H1 (cell line): ENCODE measurements around the gene SSTR1. TPM values are rescaled to one million over a fixed set of nuclear protein-coding genes. Genes with fewer than 3 reads are reported as not detected.

Experiments
- CTCF ChIA-PET: fragments of 300-600 bp; sonication (Branson Sonifier 250); formaldehyde crosslinking; loops from one replicate; lab custom pipeline; 2021; ENCODE audit not compliant: partially characterized antibody; lab: Charles Lee
- POLR2A ChIA-PET: fragments of 300-600 bp; sonication (Branson Sonifier 250); formaldehyde crosslinking; loops from one replicate; lab custom pipeline; 2021; ENCODE audit warnings: inconsistent platforms; ENCODE audit not compliant: partially characterized antibody; lab: Charles Lee
- DNase-seq, 2 experiments: peaks; one replicate each; pipeline versions ENCODE4 v3.0.0 to v3.0.0-alpha.2; 2010 to 2022; ENCODE audit warnings: low spot score in 2 of 2, low read depth in 1 of 2, mixed read lengths in 1 of 2
- FAIRE-seq: peaks from 2 replicates; lab custom pipeline; 2011; peaks lifted over from hg19 to GRCh38; lab: Jason Lieb, UNC
- H2AFZ ChIP-seq: 2 replicates; pipeline ENCODE4 v1.8.1; 2012; ENCODE audit warnings: low read length, inconsistent platforms
- H2AK5ac ChIP-seq: 2 replicates; pipeline ENCODE4 v1.6.1; 2013; ENCODE audit warnings: low read depth, low read length
- H2BK120ac ChIP-seq: replicated peaks from 2 replicates; pipeline ENCODE3; 2013; ENCODE audit warnings: low read depth, low read length, inconsistent platforms
- H2BK12ac ChIP-seq: 2 replicates; pipeline ENCODE4 v1.6.1; 2013; ENCODE audit warnings: low read depth, low read length
- H2BK15ac ChIP-seq: 2 replicates; pipeline ENCODE4 v1.6.1; 2013; ENCODE audit warnings: low read length
- H2BK20ac ChIP-seq: 2 replicates; pipeline ENCODE4 v1.6.1; 2013; ENCODE audit warnings: low read length
- H2BK5ac ChIP-seq: 2 replicates; pipeline ENCODE4 v1.6.1; 2013; ENCODE audit warnings: low read depth, low read length
- H3K14ac ChIP-seq: 2 replicates; pipeline ENCODE4 v1.6.1; 2013; ENCODE audit warnings: inconsistent platforms; ENCODE audit not compliant: insufficient read length
- H3K18ac ChIP-seq: 2 replicates; pipeline ENCODE4 v1.6.1; 2013; ENCODE audit warnings: low read length; ENCODE audit errors: extremely low read depth
- H3K23ac ChIP-seq: 2 replicates; pipeline ENCODE4 v1.6.1; 2013; ENCODE audit warnings: inconsistent platforms; ENCODE audit not compliant: insufficient read length
- H3K23me2 ChIP-seq: 2 replicates; pipeline ENCODE4 v1.6.1; 2013; ENCODE audit warnings: low read depth, low read length
- H3K27ac ChIP-seq: 2 replicates; pipeline ENCODE4 v1.6.1; 2011; ENCODE audit warnings: low read depth, low read length, inconsistent platforms
- H3K27me3 ChIP-seq, 4 experiments: replicated peaks in 1 of 4; 1 replicate in 1 of 4; 2 replicates in 3 of 4; pipeline versions ENCODE4 v1.6.1 to v1.8.1; 2011 to 2013; ENCODE audit warnings: low read length in 3 of 4, mild to moderate bottlenecking in 3 of 4, inconsistent platforms in 2 of 4, mixed read lengths in 2 of 4, moderate library complexity in 1 of 4; ENCODE audit not compliant: control insufficient read depth in 3 of 4, insufficient read depth in 3 of 4; ENCODE audit errors: extremely low read depth in 1 of 4
- H3K36me3 ChIP-seq, 4 experiments: 2 replicates each; pipeline versions ENCODE4 v1.6.1 to v1.8.1; 2011 to 2013; ENCODE audit warnings: mild to moderate bottlenecking in 4 of 4, low read length in 3 of 4, moderate library complexity in 2 of 4, control low read depth in 1 of 4, inconsistent platforms in 1 of 4; ENCODE audit not compliant: insufficient read depth in 4 of 4, control insufficient read depth in 2 of 4
- H3K4ac ChIP-seq: replicated peaks from 2 replicates; pipeline ENCODE3; 2013; ENCODE audit warnings: low read length, low read depth, mixed read lengths, inconsistent platforms; ENCODE audit not compliant: insufficient read length
- H3K4me1 ChIP-seq, 4 experiments: replicated peaks in 1 of 4; 1 replicate in 1 of 4; 2 replicates in 3 of 4; pipeline versions ENCODE4 v1.6.1 to v1.8.1; 2011 to 2013; ENCODE audit warnings: low read length in 3 of 4, inconsistent platforms in 2 of 4, mixed read lengths in 1 of 4; ENCODE audit not compliant: insufficient read depth in 4 of 4, control insufficient read depth in 3 of 4
- H3K4me2 ChIP-seq, 2 experiments: 2 replicates each; pipeline versions ENCODE4 v1.6.1 to v1.8.1; 2011 to 2013; ENCODE audit warnings: low read depth in 2 of 2, low read length in 2 of 2, control low read depth in 1 of 2, inconsistent platforms in 1 of 2, mild to moderate bottlenecking in 1 of 2; ENCODE audit not compliant: insufficient read depth in 1 of 2
- H3K4me3 ChIP-seq, 4 experiments: fragments of 200-600, 300-600 bp in 1 of 4; sonication (generic), shearing (Covaris generic), sonication (Bioruptor Twin) in 1 of 4; 2 replicates each; pipeline versions ENCODE4 v1.5.1 to v1.8.1; 2011 to 2016; ENCODE audit warnings: low read length in 4 of 4, low read depth in 3 of 4, control low read depth in 2 of 4, inconsistent platforms in 2 of 4, mild to moderate bottlenecking in 2 of 4, mixed read lengths in 1 of 4, moderate library complexity in 1 of 4; ENCODE audit not compliant: insufficient read depth in 2 of 4; ENCODE audit errors: extremely low read depth in 1 of 4
- H3K56ac ChIP-seq: replicated peaks from 2 replicates; pipeline ENCODE3; 2013; ENCODE audit warnings: low read depth, mild to moderate bottlenecking, mixed read lengths, low read length, inconsistent platforms; ENCODE audit not compliant: insufficient read length
- H3K79me1 ChIP-seq: 2 replicates; pipeline ENCODE4 v1.6.1; 2013; ENCODE audit warnings: low read depth, low read length, control low read depth
- H3K79me2 ChIP-seq, 2 experiments: 2 replicates each; pipeline versions ENCODE4 v1.6.1 to v1.8.1; 2012 to 2013; ENCODE audit warnings: low read length in 2 of 2, mild to moderate bottlenecking in 2 of 2, inconsistent platforms in 1 of 2; ENCODE audit not compliant: insufficient read depth in 2 of 2, control insufficient read depth in 1 of 2
- H3K9ac ChIP-seq, 4 experiments: replicated peaks in 1 of 4; 1 replicate in 1 of 4; 2 replicates in 3 of 4; pipeline versions ENCODE4 v1.6.1 to v1.8.1; 2011 to 2013; ENCODE audit warnings: low read depth in 3 of 4, low read length in 3 of 4, control low read depth in 2 of 4, mild to moderate bottlenecking in 2 of 4, moderate library complexity in 2 of 4, inconsistent platforms in 1 of 4; ENCODE audit errors: extremely low read depth in 1 of 4
- H3K9me3 ChIP-seq, 2 experiments: 2 replicates each; pipeline versions ENCODE4 v1.6.1 to v1.8.1; 2012 to 2013; ENCODE audit warnings: mild to moderate bottlenecking in 2 of 2, moderate library complexity in 2 of 2, control low read depth in 1 of 2, inconsistent platforms in 1 of 2, low read depth in 1 of 2, low read length in 1 of 2, mixed read lengths in 1 of 2; ENCODE audit not compliant: insufficient read depth in 2 of 2
- H4K20me1 ChIP-seq, 2 experiments: replicated peaks in 1 of 2; 2 replicates each; pipeline versions ENCODE3 to v1.8.1; 2011 to 2013; ENCODE audit warnings: inconsistent platforms in 2 of 2, low read length in 2 of 2, mild to moderate bottlenecking in 1 of 2; ENCODE audit not compliant: insufficient read depth in 2 of 2, control insufficient read depth in 1 of 2
- H4K5ac ChIP-seq: 2 replicates; pipeline ENCODE4 v1.6.1; 2013; ENCODE audit warnings: low read length, low read depth, mixed read lengths, inconsistent platforms; ENCODE audit not compliant: insufficient read length
- H4K8ac ChIP-seq: 2 replicates; pipeline ENCODE4 v1.8.0; 2013; ENCODE audit warnings: mild to moderate bottlenecking, moderate library complexity, low read length, inconsistent platforms; ENCODE audit not compliant: insufficient read depth; ENCODE audit errors: extremely low read depth
- H4K91ac ChIP-seq: replicated peaks from 2 replicates; pipeline ENCODE3; 2013; ENCODE audit warnings: low read length, mixed read lengths, inconsistent platforms; ENCODE audit not compliant: insufficient read length
- BACH1 ChIP-seq: IDR thresholded peaks from 2 replicates; pipeline ENCODE4 v1.6.1; 2012; ENCODE audit warnings: low read length, improper control_type of control experiment
- CREB1 ChIP-seq: IDR thresholded peaks from 2 replicates; pipeline ENCODE4 v1.6.1; 2012; ENCODE audit warnings: inconsistent platforms
- EZH2 ChIP-seq: fragments of 200-600 bp; sonication (generic); IDR thresholded peaks from 2 replicates; pipeline ENCODE4 v1.7.1; 2012; ENCODE audit warnings: low read depth, mild to moderate bottlenecking, moderate library complexity, low read length, inconsistent platforms; ENCODE audit not compliant: severe bottlenecking
- KDM1A ChIP-seq: fragments of 200-600, 300-600 bp; sonication (generic); IDR thresholded peaks from 2 replicates; pipeline ENCODE4 v1.7.1; 2016; ENCODE audit warnings: mild to moderate bottlenecking, low read length, borderline replicate concordance
- KDM4A ChIP-seq: IDR thresholded peaks from one replicate; pipeline ENCODE4 v1.7.1; 2012; ENCODE audit warnings: low read depth, mild to moderate bottlenecking, moderate library complexity, low read length, inconsistent platforms; ENCODE audit not compliant: severe bottlenecking
- PHF8 ChIP-seq: fragments of 200-600 bp; sonication (generic); conservative IDR thresholded peaks from 2 replicates; pipeline ENCODE4 v1.7.1; 2012; ENCODE audit warnings: low read depth, mild to moderate bottlenecking, inconsistent platforms, low read length, moderate library complexity
- SUZ12 ChIP-seq: fragments of 200-600 bp; sonication (generic); IDR thresholded peaks from 2 replicates; pipeline ENCODE4 v1.6.1; 2012; ENCODE audit warnings: mild to moderate bottlenecking, inconsistent platforms, low read length, moderate library complexity, mixed read lengths
- WGBS, 2 experiments: shearing (Covaris generic) in 1 of 2; methylation state at CpG; one replicate each; pipeline versions ENCODE4 v1.1.6 to v1.1.7; 2013 to 2015; ENCODE audit warnings: low lambda C conversion rate in 2 of 2, mixed read lengths in 2 of 2, inconsistent platforms in 1 of 2, low coverage in 1 of 2, missing lambda C conversion rate in 1 of 2; ENCODE audit not compliant: insufficient replicate concordance in 2 of 2, insufficient coverage in 1 of 2, insufficient read length in 1 of 2; ENCODE audit errors: extremely low coverage in 1 of 2, missing lambda C conversion rate in 1 of 2; 5-methylcytosine and 5-hydroxymethylcytosine counted together
- polyA plus RNA-seq, 7 experiments: library from polyadenylated mRNA; depleted of rRNA in 3 of 7; stranded (reverse) in 5 of 7; unstranded in 2 of 7; fragments of >200 nt in 5 of 7; fragments of 200-250 nt in 2 of 7; gene quantifications; 1 replicate in 5 of 7; 2 replicates in 1 of 7; 4 replicates in 1 of 7; pipeline versions ENCODE4 v1.2.1 to v1.2.3, GENCODE V29; 2011 to 2013; ENCODE audit warnings: missing spikeins in 2 of 7, mixed read lengths in 2 of 7
- total RNA-seq: library from RNA; stranded (reverse); fragmentation: NEBNext Ultra II Directional; extraction: Animal tissue kit (Norgen Biotek cat#: 25700); gene quantifications from 2 replicates; pipeline ENCODE4 v1.2.1, GENCODE V29; 2021
- TF ChIP-seq, protein P1 (sequence below): IDR thresholded peaks from 2 replicates; pipeline ENCODE4 v1.6.1; 2012; ENCODE audit warnings: inconsistent platforms
- TF ChIP-seq, protein P2 (sequence below): IDR thresholded peaks from 2 replicates; pipeline ENCODE4 v1.6.1; 2012; ENCODE audit warnings: inconsistent platforms

Gene SSTR1
- total and polyA plus RNA-seq, 2 of the 8 experiments (the other 6 are each of a cell fraction or from before 2014, with no cell fraction given): 0.82 to 0.93 TPM

DNA sequence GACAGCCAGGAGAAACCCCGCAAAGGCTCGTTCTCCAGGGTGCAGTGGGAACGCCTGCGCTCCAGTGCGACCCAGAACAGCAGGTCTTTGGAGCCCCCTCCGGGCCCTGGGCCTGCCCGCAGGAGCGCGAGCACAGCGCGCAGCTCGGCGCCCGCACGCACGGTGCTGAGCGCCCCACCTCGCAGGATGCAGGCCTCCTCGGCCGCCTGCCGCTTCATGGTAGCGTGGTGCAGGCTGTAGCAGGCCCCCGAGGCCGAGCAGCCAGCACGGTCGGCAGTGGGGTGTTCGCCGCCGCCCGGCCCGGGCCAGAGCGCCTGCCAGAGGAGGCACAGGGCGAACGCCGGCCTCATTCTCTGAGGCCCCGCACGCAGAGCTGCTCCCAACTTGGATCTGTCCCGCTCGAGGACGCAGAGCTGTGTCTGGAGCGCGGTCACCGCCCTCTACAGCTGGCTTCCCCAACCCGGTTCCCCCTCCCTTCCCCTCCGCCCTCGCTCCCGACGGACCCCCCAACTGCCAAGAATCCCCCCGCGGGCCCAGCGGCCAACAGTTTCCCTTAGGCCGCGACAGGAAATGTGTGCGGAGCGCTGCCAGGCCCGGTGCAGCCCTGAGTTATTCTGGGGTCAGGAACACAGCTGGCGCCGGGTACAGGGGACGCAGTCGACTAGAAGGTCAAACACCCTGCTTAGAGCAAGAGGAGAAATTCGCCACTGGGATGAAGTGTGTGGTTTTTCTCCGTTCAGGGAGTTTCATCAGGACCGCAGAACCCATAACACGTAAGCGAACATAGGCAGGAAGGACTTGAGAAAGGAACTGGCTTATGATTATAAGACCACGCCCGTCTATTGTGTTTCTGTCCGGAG, 48.2 kb downstream of the SSTR1 start, which contains the start of gene CLEC14A:
CLEC14A (minus strand) TSS at position 421 of the 860 bp plus-strand sequence; CDS start at position 350, 71 bp downstream.
- Histone ChIP-seq H2AK5ac (no peak within 1 kb of the TSS), H3K36me3 (no peaks in the 10 kb centered on the region; a peak in 2 of 8 replicates), H2BK15ac (no peak within 1 kb of the TSS), H3K14ac (no peak within 1 kb of the TSS), H3K27ac (no peak within 1 kb of the TSS), H3K23me2 (peaks cover 10% of the 10 kb centered on the region; the same call in 1 of the 2 replicates), H2BK12ac (no peak within 1 kb of the TSS; the same call in 1 of the 2 replicates), H3K4ac (no peak within 1 kb of the TSS), H3K79me2 (no peaks in the 10 kb centered on the region), H3K4me2 (peak within 1 kb of the TSS; percentile 87 to 95), H4K91ac (no peak within 1 kb of the TSS), H3K9ac (peak within 1 kb of the TSS in 1 of 4 experiments; percentile 57; a peak in 2 of 7 replicates), H3K4me1 (peaks cover 0 to 14% (median 6%) of the 10 kb centered on the region in 4 experiments; a peak in 5 of 7 replicates), H2BK20ac (no peak within 1 kb of the TSS), H4K8ac (no peak within 1 kb of the TSS; the same call in 1 of the 2 replicates), H4K20me1 (no peaks in the 10 kb centered on the region), H3K23ac (no peak within 1 kb of the TSS), H3K9me3 (no peaks in the 10 kb centered on the region), H3K4me3 (peak within 1 kb of the TSS; percentile 37 to 66 (median 57)), H3K18ac (0 out of 2 replicates have a peak within 1 kb of the TSS, but pooled peaks have one; percentile 9), H2BK5ac (no peak within 1 kb of the TSS), H4K5ac (no peak within 1 kb of the TSS), H3K79me1 (no peaks in the 10 kb centered on the region), H2AFZ (peak within 1 kb of the TSS; percentile 66), H3K27me3 (peaks cover 28 to 55% (median 43%) of the 10 kb centered on the region in 4 experiments), H2BK120ac (no peak within 1 kb of the TSS), H3K56ac (no peak within 1 kb of the TSS)
- ChIA-PET CTCF (interaction anchor here (0.6 to 1.7 kb wide), 11 partner anchors 10 to 658 kb away, joined by 3 to 4 read pairs (median 3); no protein-coding TSS in a partner anchor), POLR2A (interaction anchor here (1.1 to 4.5 kb wide), 5 partner anchors 12 to 134 kb away, joined by 3 to 33 read pairs (median 3); partner anchors contain the start of gene SSTR1)
- 0 out of 2 replicates have a peak, but pooled peaks have one; percentile 21 for TF ChIP-seq PHF8
- TF ChIP-seq, protein P1, sequence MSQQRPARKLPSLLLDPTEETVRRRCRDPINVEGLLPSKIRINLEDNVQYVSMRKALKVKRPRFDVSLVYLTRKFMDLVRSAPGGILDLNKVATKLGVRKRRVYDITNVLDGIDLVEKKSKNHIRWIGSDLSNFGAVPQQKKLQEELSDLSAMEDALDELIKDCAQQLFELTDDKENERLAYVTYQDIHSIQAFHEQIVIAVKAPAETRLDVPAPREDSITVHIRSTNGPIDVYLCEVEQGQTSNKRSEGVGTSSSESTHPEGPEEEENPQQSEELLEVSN: peak; percentile 29; the same call in 1 of the 2 replicates
- peak; percentile 30; the same call in 1 of the 2 replicates for TF ChIP-seq KDM1A
- TF ChIP-seq SUZ12: peak; percentile 90; the same call in 1 of the 2 replicates
- TF ChIP-seq, protein P2, sequence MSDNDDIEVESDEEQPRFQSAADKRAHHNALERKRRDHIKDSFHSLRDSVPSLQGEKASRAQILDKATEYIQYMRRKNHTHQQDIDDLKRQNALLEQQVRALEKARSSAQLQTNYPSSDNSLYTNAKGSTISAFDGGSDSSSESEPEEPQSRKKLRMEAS: peak; percentile 46; the same call in 1 of the 2 replicates
- peak; percentile 61 for TF ChIP-seq KDM4A
- no peak for TF ChIP-seq CREB1
- no peak for TF ChIP-seq BACH1
- TF ChIP-seq EZH2: peak; percentile 72
- DNase-seq (peak; percentile 3 to 77), FAIRE-seq (no peak)
- WGBS, 2 experiments: 5% methylated on average over 44 of the region's 68 CpGs; no CpG with 5 or more reads in 1 of the 2 experiments
